ENCODE data around the gene INHBA.

DNA sequence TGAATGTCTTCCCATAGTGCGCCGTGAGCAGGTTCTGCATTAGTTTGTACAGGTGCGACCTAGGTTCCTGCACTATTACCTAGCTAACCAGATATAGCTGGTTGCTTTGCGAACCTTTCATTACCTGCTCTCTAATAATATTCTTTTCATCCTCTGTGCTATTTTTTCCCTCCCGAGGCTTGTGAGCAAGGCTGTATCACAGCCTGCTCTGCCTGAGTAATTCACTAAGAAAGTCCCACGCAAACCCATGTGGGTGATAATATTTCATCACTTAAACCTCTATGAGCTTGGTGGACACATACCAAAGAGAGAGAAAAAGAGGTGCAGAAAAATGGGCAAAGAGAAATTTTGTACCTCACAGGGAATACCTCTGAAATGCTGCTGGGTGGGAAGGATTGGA is 8.4 kb downstream of the INHBA start:
- no peak for TF ChIP-seq RAD21 (IDR thresholded peaks at IDR 0.05; ENCODE audit: low read depth)
- TF ChIP-seq, protein P1, sequence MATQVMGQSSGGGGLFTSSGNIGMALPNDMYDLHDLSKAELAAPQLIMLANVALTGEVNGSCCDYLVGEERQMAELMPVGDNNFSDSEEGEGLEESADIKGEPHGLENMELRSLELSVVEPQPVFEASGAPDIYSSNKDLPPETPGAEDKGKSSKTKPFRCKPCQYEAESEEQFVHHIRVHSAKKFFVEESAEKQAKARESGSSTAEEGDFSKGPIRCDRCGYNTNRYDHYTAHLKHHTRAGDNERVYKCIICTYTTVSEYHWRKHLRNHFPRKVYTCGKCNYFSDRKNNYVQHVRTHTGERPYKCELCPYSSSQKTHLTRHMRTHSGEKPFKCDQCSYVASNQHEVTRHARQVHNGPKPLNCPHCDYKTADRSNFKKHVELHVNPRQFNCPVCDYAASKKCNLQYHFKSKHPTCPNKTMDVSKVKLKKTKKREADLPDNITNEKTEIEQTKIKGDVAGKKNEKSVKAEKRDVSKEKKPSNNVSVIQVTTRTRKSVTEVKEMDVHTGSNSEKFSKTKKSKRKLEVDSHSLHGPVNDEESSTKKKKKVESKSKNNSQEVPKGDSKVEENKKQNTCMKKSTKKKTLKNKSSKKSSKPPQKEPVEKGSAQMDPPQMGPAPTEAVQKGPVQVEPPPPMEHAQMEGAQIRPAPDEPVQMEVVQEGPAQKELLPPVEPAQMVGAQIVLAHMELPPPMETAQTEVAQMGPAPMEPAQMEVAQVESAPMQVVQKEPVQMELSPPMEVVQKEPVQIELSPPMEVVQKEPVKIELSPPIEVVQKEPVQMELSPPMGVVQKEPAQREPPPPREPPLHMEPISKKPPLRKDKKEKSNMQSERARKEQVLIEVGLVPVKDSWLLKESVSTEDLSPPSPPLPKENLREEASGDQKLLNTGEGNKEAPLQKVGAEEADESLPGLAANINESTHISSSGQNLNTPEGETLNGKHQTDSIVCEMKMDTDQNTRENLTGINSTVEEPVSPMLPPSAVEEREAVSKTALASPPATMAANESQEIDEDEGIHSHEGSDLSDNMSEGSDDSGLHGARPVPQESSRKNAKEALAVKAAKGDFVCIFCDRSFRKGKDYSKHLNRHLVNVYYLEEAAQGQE (IDR thresholded peaks at IDR 0.05; ENCODE audit: low read depth) = no peak
- no peak for TF ChIP-seq TAF1 (IDR thresholded peaks at IDR 0.05; ENCODE audit: low read depth)
- no peak for TF ChIP-seq YY1 (IDR thresholded peaks at IDR 0.05; ENCODE audit: low read depth)
- no peak for TF ChIP-seq EGR1 (IDR thresholded peaks at IDR 0.05)
